ENCODE results near the gene GSTM2.
"Not testable (repeated sequence)": the region's sequence is repeated elsewhere in the genome, so short reads cannot be mapped to it uniquely, and the experiment has no call there.

GSTM2 gene

GRCh38 chr1:109644670-109645069, 23.2 kb upstream of the GSTM2 start:
- no peak for DNase-seq (ENCODE audit: low spot score)

GRCh38 chr1:109649491-109649914, 18.4 kb upstream of the GSTM2 start:
- no peak for DNase-seq (ENCODE audit: low spot score)

- DNase-seq (ENCODE audit: low spot score), result no peak
These were observed 17.2 kb upstream of the GSTM2 start for GRCh38 chr1:109650609-109651008.

GRCh38 chr1:109652402-109652801, 15.5 kb upstream of the GSTM2 start:
- no peak for DNase-seq (ENCODE audit: low spot score)

- DNase-seq (ENCODE audit: low spot score), result no peak
These were observed 14.6 kb upstream of the GSTM2 start for GRCh38 chr1:109653306-109653705.

GRCh38 chr1:109654519-109654918, 13.3 kb upstream of the GSTM2 start:
- DNase-seq (ENCODE audit: low spot score), result no peak

- DNase-seq (ENCODE audit: low spot score), result peak; percentile 51
These were observed 12.0 kb upstream of the GSTM2 start, which contains the start of gene GSTM4 for GRCh38 chr1:109655615-109656519. GSTM4 (plus strand) TSS chr1:109656099; CDS start chr1:109656390, 291 bp downstream.

GRCh38 chr1:109657395-109657794, 10.5 kb upstream of the GSTM2 start:
- DNase-seq (ENCODE audit: low spot score), result no peak

- no peak for DNase-seq (ENCODE audit: low spot score)
These were observed 9.9 kb upstream of the GSTM2 start for GRCh38 chr1:109657970-109658369.

- DNase-seq (ENCODE audit: low spot score), result no peak
These were observed 9.3 kb upstream of the GSTM2 start for GRCh38 chr1:109658533-109659042.

GRCh38 chr1:109659145-109659544, 8.7 kb upstream of the GSTM2 start:
- no peak for DNase-seq (ENCODE audit: low spot score)

- no peak for DNase-seq (ENCODE audit: low spot score)
These were observed 7.7 kb upstream of the GSTM2 start for GRCh38 chr1:109659997-109660690.

GRCh38 chr1:109660691-109661026, 7.2 kb upstream of the GSTM2 start:
- DNase-seq (ENCODE audit: low spot score), result not testable (repeated sequence)

GRCh38 chr1:109661391-109661790, 6.5 kb upstream of the GSTM2 start:
- DNase-seq (ENCODE audit: low spot score), result no peak

GRCh38 chr1:109664671-109665070, 3.2 kb upstream of the GSTM2 start:
- DNase-seq (ENCODE audit: low spot score), result no peak

- DNase-seq (ENCODE audit: low spot score), result no peak
These were observed 392 bp downstream of the GSTM2 start for GRCh38 chr1:109668123-109668775.

GRCh38 chr1:109669246-109669948, 1.5 kb downstream of the GSTM2 start:
- no peak for DNase-seq (ENCODE audit: low spot score)

- not testable (repeated sequence) for DNase-seq (ENCODE audit: low spot score)
These were observed 2.1 kb downstream of the GSTM2 start for GRCh38 chr1:109669949-109670302.

- DNase-seq (ENCODE audit: low spot score), result no peak
These were observed 3.2 kb downstream of the GSTM2 start for GRCh38 chr1:109671067-109671466.

- not testable (repeated sequence) for DNase-seq (ENCODE audit: low spot score)
These were observed 6.0 kb downstream of the GSTM2 start for GRCh38 chr1:109673861-109674260.

- not testable (repeated sequence) for DNase-seq (ENCODE audit: low spot score)
These were observed 9.0 kb downstream of the GSTM2 start for GRCh38 chr1:109676683-109677381.

Measured in CD4-positive, alpha-beta T cell treated with Interleukin-2 at 100 ng/mL for 4 hours (primary cell).